ENCODE data around the gene DAPK2.

Gene DAPK2

GRCh38 chr15:63939531-63940130 lies 106.7 kb downstream of the DAPK2 start:
- DNase-seq: no peak

DNA sequence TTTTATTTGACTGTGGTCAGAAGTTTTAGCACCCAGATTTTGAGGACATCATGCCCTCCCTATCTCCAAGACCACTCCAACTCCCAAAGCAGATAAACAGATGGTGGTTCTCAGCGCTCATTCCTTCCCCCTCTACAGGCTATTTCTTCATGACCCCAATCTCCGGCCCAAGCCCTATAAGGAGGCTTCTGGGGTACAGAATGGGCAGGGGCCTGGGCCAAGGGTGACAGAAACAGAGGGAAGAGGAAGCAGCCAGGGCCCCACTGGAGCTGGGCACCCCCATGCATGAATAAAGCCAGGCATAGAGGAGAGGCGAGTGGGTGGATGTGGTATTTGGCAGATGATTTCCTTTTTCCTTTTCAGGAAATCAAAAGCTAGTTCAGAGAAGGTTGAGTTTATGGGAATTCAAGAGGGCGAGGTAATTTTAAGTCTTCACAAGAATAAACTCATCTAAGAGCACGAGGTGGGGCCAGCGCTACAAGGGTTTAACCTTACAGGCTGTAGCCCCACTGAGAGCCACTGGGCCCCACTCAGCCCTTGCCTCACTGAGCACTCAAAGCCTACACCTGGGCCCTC lies 107.7 kb downstream of the DAPK2 start:
- no peak for DNase-seq

- no peak for DNase-seq
These were observed 112.8 kb downstream of the DAPK2 start for GRCh38 chr15:63933522-63933921.

DNA sequence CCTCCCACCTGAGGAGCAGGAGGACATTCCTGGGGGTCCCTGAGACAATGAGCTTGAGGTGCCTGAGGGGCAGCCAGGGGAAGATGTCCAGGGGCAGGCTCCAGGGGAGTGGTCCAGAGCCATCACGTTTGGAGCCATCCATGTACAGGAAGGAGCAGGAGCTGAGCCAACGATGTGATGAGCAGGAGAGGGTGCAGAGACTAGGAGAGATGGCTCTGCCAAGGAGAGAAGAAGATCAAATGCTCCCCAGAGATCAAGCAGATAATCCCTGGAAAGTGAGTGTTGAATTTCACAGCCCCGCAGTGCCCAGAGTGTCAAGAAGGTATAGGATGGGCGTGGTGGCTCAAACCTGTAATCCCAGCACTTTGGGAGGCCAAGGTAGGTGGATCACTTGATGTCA lies 114.7 kb downstream of the DAPK2 start:
- DNase-seq: no peak

GRCh38 chr15:63930034-63930433 lies 116.3 kb downstream of the DAPK2 start:
- DNase-seq: no peak

- DNase-seq: no peak
These were observed 118.0 kb downstream of the DAPK2 start for GRCh38 chr15:63928185-63928842.

- DNase-seq: no peak
These were observed 122.0 kb downstream of the DAPK2 start for GRCh38 chr15:63923993-63924950.

DNA sequence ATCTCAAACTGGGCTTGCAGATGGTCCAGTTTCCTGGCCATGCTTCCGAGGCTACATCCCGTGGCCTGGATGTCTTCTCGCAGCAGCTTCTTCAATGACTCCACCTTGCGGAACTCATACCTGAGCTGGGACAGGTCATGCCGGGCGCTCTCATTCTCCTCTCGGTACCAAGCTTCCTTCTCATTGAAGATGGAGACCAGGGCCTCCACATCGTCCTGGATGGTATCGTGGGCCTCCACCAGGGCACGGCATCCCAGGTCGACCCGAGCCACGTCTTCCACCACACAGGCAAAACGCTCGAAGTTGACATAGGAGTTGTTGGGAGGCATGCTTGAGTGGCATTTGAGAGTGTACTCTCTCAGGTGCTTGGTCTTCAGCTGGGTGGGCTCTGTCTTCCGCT lies 123.4 kb downstream of the DAPK2 start:
- no peak for DNase-seq

DNA sequence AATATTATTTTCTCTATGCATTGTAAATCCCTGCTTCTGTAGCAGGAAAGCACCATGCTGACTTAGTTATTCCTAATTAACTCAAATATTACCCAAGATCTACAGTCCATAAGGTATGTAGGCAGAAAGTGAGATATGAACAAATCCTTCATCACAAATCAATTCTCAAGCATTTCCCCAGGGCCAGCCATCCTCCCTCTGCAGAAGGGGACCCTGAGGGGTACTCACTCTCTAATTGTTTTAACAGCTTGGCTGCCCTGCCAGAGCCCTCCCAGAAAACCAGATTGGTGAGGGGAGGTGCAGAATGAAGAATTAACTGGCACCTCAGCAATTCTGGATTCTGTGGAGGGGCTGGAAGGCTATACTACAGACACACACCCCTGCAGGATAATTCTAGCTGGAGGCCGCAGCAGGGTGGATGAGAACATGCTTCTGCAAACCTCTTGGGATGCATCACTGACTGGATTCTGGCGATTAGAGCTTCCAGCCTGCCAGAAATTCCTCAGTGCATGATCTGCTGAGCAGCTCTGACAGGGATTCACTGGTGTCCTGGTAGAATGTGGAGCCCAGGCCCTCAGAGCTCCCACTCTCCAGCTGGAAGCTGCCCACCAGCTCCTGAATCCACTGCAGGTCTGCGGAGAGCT lies 123.9 kb downstream of the DAPK2 start:
- DNase-seq: no peak

DNA sequence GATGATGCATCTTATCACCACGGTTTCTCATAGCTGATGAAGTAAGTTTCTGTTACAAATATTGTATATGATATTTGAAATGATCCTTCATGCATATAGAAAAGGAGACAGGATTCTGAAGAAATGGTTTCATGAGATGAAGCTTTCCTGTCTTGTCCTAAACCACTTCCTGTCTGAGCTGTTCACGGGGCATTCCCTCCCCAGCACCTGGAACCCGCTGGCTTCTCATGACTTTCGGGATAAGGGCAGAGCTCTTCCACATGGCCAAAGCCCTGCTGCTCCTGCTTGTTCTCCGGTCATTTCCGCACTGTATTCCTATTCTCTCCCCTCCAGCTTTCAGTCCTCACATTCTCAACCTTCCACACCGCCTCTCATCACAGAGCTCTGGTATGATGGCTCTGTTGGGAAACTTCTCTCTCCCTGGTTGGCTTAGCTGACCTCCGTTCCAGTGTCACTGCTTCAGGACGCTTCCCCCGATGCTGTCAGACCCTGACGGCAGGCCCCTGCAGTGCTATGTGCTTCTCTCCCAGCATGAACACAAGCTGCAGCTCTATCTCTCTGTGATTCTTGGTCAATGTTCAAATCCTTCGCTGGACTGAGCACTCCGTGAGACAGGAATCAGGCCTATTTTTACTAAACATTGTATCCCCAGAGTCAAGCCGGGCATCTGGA lies 125.6 kb downstream of the DAPK2 start:
- no peak for DNase-seq

DNA sequence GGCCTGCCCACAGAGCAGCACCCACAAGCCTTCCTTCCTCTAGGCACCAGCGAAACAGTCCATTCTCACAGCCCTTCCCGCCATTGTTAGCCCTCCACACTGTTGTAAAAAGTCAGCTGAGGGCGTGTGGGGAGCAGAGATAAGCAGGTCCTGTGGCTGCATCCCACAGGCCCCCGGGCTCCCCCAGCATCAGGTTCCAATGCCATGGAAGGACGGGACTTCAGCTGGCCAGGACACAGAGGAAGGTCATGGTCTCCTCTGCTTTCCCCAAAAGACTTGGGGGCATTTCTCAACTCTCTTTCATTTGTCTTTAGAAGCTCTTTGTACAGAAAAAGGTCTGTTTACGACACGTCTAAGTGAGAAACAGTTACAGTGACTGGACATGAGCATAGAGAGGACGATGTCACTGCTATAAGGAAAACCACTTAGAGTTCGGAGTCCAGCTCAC lies 127.4 kb downstream of the DAPK2 start:
- DNase-seq: no peak

- no peak for DNase-seq
These were observed 128.0 kb downstream of the DAPK2 start for GRCh38 chr15:63918317-63918672.

GRCh38 chr15:63917588-63918316 lies 128.5 kb downstream of the DAPK2 start:
- DNase-seq: no peak

DNA sequence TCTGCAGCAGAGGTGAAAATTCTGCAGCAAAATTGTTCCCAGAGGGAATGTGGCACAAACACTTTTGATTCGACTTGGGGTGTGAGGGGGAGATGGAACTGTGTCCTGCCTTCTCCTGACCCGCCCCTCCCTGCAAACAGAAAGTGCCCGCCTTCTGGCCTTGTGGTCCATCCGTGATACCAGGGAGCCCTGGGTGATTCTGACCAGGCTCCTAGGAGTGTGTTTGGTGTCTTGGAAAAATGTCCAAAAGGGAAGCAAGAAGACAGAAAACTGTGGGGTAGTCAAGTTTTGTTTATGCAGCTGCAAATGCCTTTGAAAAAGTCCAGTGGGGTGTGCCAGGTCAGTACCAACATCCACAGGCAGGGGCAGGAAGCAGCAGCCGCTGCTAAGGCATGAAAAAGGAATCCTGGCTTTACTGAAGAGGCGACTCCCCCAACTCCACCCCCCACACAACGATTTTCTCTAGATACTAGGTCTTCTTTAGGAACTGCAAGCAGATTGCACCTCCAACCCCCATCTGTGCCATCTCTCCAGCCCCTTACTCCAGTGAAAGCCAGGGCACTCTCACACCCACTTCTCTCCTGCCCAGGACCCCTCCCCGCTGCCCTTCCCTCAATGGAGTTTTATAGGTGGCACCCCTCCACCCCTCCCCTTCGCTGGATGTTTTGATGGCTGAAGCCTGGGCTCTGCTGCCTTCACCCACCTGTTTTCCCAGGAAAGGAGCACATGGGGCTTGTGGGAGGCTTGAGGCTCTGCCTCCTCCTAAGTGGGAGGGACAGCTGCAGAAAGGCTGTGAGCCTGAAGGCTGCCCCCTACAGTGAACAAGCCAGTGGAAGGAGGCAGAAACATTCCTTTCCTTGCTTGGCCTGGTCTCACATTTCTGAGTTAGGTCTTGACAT lies 130.2 kb downstream of the DAPK2 start:
- DNase-seq: no peak

GRCh38 chr15:63915209-63915872 lies 130.9 kb downstream of the DAPK2 start:
- no peak for DNase-seq

DNA sequence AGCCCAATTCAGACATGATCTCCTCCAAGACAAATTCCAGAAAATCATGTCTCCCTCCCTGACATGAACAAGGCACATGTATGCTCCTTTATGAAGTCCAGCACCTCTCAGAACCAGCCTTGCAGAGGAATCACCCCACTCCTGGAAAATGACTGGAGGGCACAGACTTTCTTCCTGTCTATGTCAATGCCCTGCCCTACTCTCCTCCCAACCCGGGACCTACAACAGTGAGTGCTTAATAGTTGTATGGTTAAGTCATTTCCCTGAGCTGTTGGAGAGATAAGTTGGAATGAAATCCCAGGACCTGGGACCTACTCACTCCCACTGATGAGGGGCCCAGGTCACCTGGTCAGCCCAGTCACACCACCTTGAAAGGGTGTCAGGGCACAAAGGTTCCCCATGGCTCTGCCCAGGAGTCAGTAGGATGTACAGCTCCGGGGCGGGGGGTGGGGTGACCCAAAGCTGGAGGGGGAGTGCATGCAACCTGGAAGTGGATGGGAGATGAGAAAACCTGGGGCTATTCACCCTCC lies 132.4 kb downstream of the DAPK2 start:
- no peak for DNase-seq

GRCh38 chr15:63913336-63913735 lies 132.9 kb downstream of the DAPK2 start:
- DNase-seq: no peak

- DNase-seq: no peak
These were observed 134.1 kb downstream of the DAPK2 start for GRCh38 chr15:63912061-63912615.

GRCh38 chr15:63911160-63911559 lies 135.1 kb downstream of the DAPK2 start:
- no peak for DNase-seq
